ENCODE measurements around the gene THAP5.

Gene THAP5

GRCh38 chr7:108528183-108528712 is 41.3 kb downstream of the THAP5 start:
- DNase-seq, result no peak

- DNase-seq, result no peak
Observed at GRCh38 chr7:108526768-108527017, 42.8 kb downstream of the THAP5 start.

DNA sequence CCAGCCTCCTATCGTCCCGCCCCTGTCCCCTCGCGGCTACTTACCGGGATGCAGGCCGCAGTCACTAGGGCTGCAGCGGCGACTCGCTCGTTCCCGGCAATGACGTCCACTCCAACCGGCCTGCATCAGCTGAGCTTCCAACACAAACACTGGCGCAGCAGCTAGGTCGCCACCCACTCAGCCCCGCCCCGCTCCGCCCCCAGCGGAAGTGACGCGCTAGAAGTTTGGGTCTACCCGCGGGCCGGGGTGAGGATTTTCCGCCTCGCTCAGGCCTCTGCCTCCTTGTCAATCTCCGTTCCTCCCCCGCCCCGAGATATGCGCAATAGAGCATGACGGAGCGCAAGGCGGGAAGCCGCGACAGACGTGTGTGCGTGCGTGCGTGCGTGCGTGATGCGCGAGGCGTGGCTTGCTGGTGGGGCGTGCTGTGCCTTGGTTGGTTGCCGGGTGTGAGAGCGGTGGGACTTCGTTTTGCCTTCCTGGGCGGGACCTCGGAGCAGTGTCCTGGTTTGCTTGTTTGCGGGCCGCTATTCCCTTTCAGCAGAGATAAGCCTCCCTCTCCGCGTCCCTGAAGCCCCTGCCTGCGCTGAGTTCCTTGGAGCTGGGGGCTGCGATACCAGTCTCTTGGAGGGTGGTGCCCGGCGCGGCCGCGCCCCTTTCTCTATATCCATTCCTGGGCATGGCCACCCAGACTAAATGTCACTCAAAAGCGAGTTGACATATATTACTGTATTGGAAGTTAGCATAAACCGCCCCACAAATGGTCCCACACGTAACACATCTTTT is 43.3 kb downstream of the THAP5 start, which contains the start of gene PNPLA8:
Gene PNPLA8, minus strand, starts transcription at position 151 of the 783 bp plus-strand sequence. CDS start 10,644 bp downstream, outside the sequence.
- DNase-seq, result peak; percentile 98

DNA sequence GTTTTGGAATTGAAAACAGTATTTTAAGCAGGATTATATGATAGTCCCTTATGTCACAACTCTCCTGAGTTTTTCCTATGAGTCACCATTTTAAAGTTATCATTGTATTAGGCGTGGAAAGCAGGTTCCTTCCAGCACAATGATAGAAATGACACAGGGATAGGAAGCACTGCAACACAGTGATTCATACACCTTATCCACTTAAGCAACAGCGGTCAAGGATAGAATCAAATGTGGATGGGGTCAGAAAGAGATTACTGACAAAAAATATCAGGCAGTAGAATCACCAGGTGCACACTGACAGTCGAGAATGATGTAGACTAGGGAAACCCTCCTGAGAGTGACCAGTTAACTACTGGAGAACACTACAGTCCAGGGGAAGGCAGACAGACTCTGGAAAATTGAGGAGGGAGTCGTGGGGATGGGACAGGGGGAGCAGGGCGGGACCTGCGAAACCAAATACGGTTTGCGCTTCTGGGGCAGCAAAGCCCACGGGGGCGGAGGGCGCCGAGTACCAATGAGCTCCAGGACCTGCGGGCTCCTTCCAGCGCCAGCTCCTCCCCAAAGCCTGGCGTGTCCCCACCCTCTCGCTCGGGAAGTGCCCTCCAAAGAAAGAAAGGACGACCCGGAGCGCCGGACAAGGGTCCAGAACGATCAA is 44.0 kb downstream of the THAP5 start:
- DNase-seq, result peak; percentile 85 to 92

- DNase-seq, result no peak
Observed at GRCh38 chr7:108522780-108523179, 46.7 kb downstream of the THAP5 start.

DNA sequence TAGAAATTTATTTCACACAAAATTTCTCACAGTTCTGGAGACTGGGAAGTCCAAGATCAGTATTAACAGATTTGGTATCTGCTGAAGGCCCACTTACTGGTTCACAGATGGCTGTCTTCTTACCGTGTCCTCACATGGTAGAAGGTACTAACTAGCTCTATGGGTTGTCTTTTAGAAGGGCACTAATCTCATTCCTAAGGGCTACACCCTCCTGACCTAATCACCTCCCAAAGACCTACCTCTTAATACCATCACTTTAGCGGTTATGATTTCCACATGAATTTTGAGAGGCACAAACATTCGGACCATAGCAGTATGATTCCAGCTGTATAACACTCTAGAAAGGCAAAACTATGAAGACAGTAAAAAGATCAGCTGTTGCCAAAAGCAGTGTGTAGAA is 51.6 kb downstream of the THAP5 start:
- no peak for DNase-seq

DNA sequence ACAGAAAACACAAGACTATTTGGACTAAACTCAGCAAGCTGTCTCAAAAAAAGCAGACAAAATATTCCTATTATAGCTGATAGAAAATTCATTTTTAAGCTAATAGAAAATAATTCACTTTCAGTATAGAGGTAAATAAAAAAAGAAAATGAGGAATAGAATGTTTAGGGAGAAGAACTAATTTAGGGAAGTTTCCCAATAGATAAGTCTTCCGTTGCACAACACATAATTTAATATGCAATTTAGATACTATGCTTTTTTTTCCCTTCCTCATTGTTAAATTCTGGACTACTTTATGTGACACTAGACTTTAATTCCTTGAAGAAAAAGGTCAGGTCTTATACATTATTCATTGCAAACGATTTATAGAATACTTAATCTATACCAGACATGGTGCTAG is 53.9 kb downstream of the THAP5 start:
- DNase-seq, result no peak

GRCh38 chr7:108515013-108515412 is 54.5 kb downstream of the THAP5 start:
- DNase-seq, result no peak

All from SW 1271 (cell line).